ENCODE data around the gene RNF167. TPM values are rescaled to one million over a fixed set of nuclear protein-coding genes. Genes with fewer than 3 reads are reported as not detected.

Gene RNF167
- total RNA-seq, 1 experiment from 2014 or later = 105 TPM

DNA sequence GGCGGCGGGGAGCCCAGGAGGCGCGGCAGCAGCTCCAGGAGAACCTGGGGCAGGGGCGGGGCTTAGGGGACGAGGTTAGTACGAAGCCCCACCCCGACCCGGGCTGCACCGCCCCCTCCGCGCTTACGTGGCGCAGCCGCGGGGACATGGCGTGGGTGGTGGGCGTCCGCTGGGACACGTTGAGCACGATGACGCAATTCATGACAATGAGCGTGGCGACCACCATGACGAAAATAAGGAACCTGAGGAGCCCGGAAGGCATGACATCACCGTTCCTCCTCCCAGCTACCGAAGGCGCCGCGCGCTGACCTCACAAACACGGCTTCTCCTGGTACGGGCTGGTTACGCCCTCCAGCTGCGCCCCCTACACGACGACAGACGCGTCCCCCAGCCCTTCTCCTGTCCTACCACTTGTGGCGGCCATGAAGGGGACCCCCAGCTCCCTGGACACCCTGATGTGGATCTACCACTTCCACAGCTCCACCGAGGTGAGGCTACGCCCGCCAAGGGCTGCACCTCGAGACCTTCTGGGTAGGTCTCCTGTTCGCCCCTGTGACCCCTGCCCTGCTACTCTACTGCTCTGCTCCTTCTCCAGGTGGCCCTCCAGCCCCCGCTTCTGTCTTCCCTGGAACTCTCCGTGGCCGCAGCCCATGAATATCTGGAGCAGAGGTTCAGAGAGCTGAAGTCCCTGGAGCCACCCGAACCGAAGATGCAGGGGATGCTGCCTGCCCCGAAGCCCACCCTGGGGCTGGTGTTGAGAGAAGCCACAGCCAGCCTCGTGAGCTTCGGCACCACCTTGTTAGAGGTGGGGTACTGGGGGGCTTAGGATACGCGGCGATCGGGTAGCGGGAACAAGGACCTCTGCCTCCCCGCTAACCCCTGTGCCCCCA is 40.5 kb upstream of the RNF167 start, which contains the start of gene C17orf107:
C17orf107 (plus strand) TSS at position 196 of the 890 bp plus-strand sequence; CDS start at position 423, 227 bp downstream.
- no peaks in the 10 kb centered on the region for H3K9me2 ChIP-seq (ENCODE audit: insufficient read depth)
- H4K20me1 ChIP-seq (ENCODE audit: insufficient read depth) = no peaks in the 10 kb centered on the region
- peaks cover 10 to 14% of the 10 kb centered on the region in 2 experiments for H3K4me1 ChIP-seq (ENCODE audit: control insufficient read depth in 1 of 2, insufficient read depth in 2 of 2, low read length in 2 of 2)
- H3K9me3 ChIP-seq (ENCODE audit: control insufficient read depth in 1 of 2, insufficient read depth in 1 of 2, low read depth in 1 of 2, low read length in 2 of 2) = no peaks in the 10 kb centered on the region
- no peaks in the 10 kb centered on the region for H3K79me2 ChIP-seq (ENCODE audit: insufficient read depth, low read length)
- RAD21 ChIA-PET (ENCODE audit: low non-redundant PET in 1 of 2, low total read pairs in 2 of 2, uncharacterized antibody in 2 of 2, unreplicated experiment in 2 of 2) = no interaction called here
- peaks cover 4 to 20% of the 10 kb centered on the region in 2 experiments; a peak in 3 of 4 replicates for H3K36me3 ChIP-seq (ENCODE audit: control insufficient read depth in 1 of 2, insufficient read depth in 2 of 2, low read length in 2 of 2)
- no peak for ATAC-seq
- BruUV-seq (replicated peaks) = no TSS peak
- no peak for DNase-seq (ENCODE audit: low read depth, low spot score)
- H3K27me3 ChIP-seq (ENCODE audit: insufficient read depth, low read length) = no peaks in the 10 kb centered on the region
- POLR2A ChIA-PET = no interaction called here
- intact Hi-C loops (cut with micrococcal nuclease) = no loop called here
- no peak within 1 kb of the TSS for H3K4me2 ChIP-seq (ENCODE audit: low read length)
- H3K27ac ChIP-seq (ENCODE audit: low read depth, low read length) = no peak within 1 kb of the TSS
- TF ChIP-seq FOSL1 (IDR thresholded peaks at IDR 0.05; ENCODE audit: low read depth) (no peak), SP1 (IDR thresholded peaks at IDR 0.05; ENCODE audit: low read depth) (no peak), POLR2AphosphoS5 (IDR thresholded peaks at IDR 0.05; ENCODE audit: low read depth, low read length) (no peak), CBX3 (IDR thresholded peaks at IDR 0.05; ENCODE audit: low read depth) (no peak), ELF1 (IDR thresholded peaks at IDR 0.05; ENCODE audit: borderline replicate concordance, low read depth) (no peak), ZNF274 (IDR thresholded peaks at IDR 0.05; ENCODE audit: low read depth, low read length) (no peak), CEBPB (IDR thresholded peaks at IDR 0.05; ENCODE audit: low read depth) (no peak), SRF (IDR thresholded peaks at IDR 0.05; ENCODE audit: low read depth) (no peak), SIN3A (IDR thresholded peaks at IDR 0.05; ENCODE audit: low read depth) (no peak), EZH2phosphoT487 (IDR thresholded peaks at IDR 0.05; ENCODE audit: borderline replicate concordance) (no peak), ZFX (IDR thresholded peaks at IDR 0.05) (no peak), RAD21 (IDR thresholded peaks at IDR 0.05; ENCODE audit: low read depth) (no peak), YY1 (IDR thresholded peaks at IDR 0.05; ENCODE audit: extremely low read depth, insufficient replicate concordance, low read depth, low read length) (no peak), JUND (IDR thresholded peaks at IDR 0.05) (no peak), POLR2A (IDR thresholded peaks at IDR 0.05; ENCODE audit: borderline replicate concordance, extremely low read depth, insufficient read depth, insufficient read length) (no peak), EGR1 (IDR thresholded peaks at IDR 0.05; ENCODE audit: low read depth) (no peak)
- TF ChIP-seq, protein P1, sequence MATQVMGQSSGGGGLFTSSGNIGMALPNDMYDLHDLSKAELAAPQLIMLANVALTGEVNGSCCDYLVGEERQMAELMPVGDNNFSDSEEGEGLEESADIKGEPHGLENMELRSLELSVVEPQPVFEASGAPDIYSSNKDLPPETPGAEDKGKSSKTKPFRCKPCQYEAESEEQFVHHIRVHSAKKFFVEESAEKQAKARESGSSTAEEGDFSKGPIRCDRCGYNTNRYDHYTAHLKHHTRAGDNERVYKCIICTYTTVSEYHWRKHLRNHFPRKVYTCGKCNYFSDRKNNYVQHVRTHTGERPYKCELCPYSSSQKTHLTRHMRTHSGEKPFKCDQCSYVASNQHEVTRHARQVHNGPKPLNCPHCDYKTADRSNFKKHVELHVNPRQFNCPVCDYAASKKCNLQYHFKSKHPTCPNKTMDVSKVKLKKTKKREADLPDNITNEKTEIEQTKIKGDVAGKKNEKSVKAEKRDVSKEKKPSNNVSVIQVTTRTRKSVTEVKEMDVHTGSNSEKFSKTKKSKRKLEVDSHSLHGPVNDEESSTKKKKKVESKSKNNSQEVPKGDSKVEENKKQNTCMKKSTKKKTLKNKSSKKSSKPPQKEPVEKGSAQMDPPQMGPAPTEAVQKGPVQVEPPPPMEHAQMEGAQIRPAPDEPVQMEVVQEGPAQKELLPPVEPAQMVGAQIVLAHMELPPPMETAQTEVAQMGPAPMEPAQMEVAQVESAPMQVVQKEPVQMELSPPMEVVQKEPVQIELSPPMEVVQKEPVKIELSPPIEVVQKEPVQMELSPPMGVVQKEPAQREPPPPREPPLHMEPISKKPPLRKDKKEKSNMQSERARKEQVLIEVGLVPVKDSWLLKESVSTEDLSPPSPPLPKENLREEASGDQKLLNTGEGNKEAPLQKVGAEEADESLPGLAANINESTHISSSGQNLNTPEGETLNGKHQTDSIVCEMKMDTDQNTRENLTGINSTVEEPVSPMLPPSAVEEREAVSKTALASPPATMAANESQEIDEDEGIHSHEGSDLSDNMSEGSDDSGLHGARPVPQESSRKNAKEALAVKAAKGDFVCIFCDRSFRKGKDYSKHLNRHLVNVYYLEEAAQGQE (IDR thresholded peaks at IDR 0.05; ENCODE audit: low read depth) = no peak
- TF ChIP-seq, protein P2, sequence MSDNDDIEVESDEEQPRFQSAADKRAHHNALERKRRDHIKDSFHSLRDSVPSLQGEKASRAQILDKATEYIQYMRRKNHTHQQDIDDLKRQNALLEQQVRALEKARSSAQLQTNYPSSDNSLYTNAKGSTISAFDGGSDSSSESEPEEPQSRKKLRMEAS (IDR thresholded peaks at IDR 0.05) = no peak
- TF ChIP-seq, protein P3, sequence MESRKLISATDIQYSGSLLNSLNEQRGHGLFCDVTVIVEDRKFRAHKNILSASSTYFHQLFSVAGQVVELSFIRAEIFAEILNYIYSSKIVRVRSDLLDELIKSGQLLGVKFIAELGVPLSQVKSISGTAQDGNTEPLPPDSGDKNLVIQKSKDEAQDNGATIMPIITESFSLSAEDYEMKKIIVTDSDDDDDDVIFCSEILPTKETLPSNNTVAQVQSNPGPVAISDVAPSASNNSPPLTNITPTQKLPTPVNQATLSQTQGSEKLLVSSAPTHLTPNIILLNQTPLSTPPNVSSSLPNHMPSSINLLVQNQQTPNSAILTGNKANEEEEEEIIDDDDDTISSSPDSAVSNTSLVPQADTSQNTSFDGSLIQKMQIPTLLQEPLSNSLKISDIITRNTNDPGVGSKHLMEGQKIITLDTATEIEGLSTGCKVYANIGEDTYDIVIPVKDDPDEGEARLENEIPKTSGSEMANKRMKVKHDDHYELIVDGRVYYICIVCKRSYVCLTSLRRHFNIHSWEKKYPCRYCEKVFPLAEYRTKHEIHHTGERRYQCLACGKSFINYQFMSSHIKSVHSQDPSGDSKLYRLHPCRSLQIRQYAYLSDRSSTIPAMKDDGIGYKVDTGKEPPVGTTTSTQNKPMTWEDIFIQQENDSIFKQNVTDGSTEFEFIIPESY (IDR thresholded peaks at IDR 0.05; ENCODE audit: extremely low read depth, insufficient replicate concordance, low read length) = no peak
- TF ChIP-seq, protein P4, sequence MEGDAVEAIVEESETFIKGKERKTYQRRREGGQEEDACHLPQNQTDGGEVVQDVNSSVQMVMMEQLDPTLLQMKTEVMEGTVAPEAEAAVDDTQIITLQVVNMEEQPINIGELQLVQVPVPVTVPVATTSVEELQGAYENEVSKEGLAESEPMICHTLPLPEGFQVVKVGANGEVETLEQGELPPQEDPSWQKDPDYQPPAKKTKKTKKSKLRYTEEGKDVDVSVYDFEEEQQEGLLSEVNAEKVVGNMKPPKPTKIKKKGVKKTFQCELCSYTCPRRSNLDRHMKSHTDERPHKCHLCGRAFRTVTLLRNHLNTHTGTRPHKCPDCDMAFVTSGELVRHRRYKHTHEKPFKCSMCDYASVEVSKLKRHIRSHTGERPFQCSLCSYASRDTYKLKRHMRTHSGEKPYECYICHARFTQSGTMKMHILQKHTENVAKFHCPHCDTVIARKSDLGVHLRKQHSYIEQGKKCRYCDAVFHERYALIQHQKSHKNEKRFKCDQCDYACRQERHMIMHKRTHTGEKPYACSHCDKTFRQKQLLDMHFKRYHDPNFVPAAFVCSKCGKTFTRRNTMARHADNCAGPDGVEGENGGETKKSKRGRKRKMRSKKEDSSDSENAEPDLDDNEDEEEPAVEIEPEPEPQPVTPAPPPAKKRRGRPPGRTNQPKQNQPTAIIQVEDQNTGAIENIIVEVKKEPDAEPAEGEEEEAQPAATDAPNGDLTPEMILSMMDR (IDR thresholded peaks at IDR 0.05 in 2 of 3, conservative IDR thresholded peaks at IDR 0.05 in 1 of 3; ENCODE audit: borderline replicate concordance in 1 of 3, insufficient read depth in 1 of 3, low read depth in 2 of 3, low read length in 2 of 3) = no peak
- CTCF ChIA-PET = interaction anchor here (1.0 kb wide), 1 partner anchor 110 kb away, joined by 3 read pairs; no protein-coding TSS in a partner anchor
- no peak within 1 kb of the TSS for H3K9ac ChIP-seq (ENCODE audit: low read length)
- no peak within 1 kb of the TSS for H2AFZ ChIP-seq (ENCODE audit: low read depth, low read length, poor library complexity, severe bottlenecking)
- no peak within 1 kb of the TSS for H3K4me3 ChIP-seq (replicated peaks in 1 of 2; ENCODE audit: low read depth in 1 of 2, low read length in 2 of 2)
